SKM-1 (cell line): ENCODE results near the gene DKK2.
"Not testable (repeated sequence)": the region's sequence is repeated elsewhere in the genome, so short reads cannot be mapped to it uniquely, and the experiment has no call there.

ENCODE experiments used
- DNase-seq: peaks from one replicate; lab custom pipeline; 2025; ENCODE audit not compliant: unreplicated experiment; lab: John Stamatoyannopoulos, UW

Gene DKK2

DNA sequence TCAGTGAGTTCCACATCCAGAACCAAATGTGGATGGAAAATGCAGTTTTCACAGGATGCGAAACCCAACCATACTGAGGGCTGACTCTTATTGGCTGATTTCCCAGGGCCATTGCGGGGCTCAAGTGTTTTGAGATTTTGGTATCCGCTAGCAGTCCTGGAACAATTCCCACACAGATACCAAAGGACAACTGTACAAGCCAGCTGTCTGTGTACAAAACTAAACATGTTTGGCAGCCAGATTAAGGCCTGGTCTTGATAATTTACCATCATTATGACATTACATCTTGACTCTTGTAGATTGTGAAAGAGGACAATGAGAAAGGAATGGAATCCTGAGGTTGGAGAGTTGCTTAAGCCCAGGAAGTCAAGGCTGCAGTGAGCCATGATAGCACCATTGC is 121.9 kb downstream of the DKK2 start:
- DNase-seq, result no peak

DNA sequence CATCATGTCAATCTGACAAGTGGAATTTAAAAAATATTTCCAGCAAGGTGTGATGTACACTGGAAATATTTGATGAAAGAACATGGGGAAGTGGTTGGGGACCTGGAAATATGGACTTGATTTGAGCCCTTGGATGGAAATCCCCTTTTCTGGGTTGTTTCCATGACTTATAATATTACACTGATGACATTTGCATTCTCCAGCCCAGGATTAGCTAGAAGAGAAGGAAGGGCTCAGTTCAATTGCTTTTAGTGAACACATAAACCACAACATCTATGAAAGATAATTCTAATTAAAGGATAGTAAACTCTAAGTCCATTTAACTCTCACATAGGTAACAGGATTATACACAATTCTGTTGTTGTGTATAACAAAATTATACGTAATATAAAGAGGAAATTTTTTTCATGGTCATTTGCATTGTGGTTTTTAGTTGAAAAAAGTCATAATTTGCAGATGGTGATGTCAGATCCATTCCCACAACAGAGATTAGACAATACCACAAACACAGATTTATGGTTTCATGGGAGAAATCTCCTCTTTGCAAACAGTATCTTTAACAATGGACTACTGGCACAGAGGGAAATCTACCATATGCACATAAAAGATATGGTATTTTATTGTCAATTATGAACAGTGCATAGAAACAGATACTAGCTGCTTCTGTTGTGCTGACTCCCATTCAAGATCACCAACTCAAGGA is 126.5 kb downstream of the DKK2 start:
- DNase-seq, result no peak

DNA sequence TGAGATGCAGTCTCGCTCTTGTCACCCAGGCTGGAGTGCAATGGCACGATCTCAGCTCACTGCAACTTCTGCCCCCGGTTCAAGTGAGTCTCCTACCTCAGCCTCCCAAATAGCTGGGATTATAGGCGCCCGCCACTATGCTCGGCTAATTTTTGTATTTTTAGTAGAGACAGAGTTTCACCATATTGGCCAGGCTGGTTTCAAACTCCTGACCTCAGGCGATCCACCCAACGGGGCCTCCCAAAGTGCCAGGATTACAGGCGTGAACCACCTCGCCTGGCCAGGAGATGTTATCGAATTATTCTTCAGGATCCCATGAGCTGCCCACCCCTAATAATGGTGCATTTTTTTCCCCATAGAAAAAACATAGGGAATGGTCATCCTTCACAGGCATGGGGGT is 128.1 kb downstream of the DKK2 start:
- DNase-seq, result not testable (repeated sequence)

DNA sequence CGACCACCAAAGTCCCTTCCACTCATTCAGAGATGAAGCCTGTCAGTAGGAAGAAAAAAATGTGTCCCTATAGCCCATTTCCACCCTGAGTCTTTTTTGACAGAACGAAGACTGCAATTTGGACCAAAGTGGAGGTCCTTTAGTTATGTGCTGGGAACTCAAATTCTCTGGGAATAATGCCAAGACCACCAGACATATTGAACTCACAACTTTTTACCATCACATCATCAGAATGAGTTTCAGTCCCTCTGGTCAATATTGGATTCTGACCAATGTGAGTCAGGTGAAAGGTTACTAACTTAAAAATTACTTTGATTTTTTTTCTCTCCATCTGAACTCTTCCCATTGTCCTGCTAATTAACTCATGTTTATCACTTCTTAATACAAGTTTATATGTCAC is 128.9 kb downstream of the DKK2 start:
- DNase-seq, result no peak

DNA sequence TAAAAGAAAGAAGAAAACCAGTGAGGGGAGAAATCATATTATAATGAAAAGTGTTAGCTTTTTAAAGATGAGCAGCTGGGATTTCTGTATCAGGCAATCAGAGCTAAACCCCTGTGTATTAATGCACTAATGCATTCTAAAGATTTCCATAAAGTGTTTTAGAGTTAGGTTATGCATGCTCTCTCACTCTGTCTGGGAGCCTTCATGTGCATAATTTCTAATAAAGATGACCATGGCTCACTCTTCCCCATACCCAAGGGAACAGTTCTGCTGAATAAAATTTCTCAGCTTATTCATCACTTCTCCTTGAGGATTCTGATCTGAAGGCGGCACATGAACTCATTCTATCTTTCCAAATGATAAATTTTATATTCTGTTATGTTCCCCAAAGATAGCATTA is 129.4 kb downstream of the DKK2 start:
- DNase-seq, result no peak

DNA sequence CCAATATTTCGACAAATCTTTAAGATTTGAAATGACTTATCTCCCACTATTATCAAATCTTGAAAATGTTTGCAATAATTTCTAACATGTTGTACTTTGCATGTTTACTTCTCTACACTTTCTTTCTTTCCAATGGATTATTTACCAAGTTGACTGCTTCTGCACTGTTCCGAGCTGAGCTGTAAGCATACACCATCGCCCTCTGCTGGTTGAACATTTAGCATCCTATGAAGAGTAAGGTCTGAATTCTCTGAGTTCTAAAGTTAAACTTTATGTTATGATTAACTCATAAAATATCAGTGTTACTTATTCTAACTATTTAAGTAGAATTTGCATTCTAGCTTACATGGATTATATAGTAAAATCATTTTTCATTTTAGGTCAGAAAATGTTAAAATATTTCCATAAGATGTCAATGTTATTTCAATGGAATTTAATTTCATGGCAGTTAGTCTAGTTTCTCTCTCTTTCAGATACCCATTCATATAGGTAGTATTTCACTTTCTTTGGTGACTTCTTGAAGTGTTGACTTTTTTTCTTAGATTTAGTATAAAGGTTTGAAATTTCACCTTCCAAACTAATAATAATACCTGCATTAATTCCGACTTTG is 137.4 kb downstream of the DKK2 start:
- DNase-seq, result no peak

DNA sequence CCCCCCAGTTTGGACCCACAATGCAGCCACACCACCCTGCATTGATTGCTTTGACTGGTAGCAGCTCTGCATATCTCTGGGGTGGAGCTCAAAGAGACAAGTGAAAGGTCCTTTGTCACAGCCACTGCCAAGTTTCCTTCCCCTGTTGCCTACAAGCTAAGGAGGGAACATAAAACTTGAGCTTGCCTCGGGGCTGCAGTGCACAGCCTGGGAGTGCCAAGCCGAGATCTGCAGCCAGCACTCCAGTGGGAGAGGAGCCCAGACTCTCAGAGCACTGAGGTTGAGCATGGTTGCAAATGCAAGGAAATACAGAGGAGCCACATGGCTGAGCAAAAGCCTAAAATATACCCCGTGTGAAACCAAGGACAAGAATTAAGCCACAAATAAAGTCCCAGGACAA is 142.2 kb downstream of the DKK2 start:
- DNase-seq, result no peak

DNA sequence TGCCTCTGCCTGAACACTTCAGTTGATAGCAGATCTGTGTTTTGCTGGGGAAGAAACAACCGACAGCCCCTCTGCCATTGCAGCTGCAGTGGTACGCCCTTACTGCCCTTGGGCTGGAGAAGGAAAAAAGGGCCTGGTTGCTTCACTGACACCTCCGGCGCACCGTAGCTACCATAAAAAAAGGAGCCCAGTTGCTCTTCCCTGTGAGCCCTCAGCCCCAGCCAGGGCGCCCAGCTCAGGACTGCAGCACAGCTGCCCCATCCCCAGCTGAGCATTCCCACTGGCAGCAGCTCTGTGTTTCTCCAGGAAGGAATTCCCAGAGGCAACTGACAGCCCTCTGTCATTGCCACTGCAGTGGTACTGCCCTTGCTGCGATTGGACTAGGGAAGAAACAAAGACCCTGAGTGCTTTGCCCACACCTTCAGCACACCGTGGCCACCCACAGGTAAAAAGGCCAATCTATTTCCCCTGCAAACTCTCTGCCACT is 142.7 kb downstream of the DKK2 start:
- no peak for DNase-seq

DNA sequence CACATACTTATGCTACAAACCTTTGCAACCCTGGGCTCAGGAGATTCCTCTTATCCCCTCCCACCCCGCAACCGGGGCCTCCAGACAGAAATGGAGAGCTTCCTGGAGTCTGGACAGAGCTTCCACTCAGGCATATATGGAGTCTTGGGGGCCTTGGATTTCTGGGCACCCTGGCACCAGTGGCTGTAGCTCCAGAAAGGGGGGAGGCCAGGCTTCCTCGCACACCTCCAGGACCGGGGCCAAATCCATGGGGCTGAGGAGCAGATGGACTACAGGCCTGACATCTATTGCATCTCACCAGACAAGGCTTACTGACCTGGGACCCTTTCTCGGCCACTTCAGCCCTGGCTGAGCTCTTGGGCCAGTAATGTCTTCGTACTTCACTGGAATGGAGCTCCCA is 143.3 kb downstream of the DKK2 start:
- DNase-seq, result no peak

DNA sequence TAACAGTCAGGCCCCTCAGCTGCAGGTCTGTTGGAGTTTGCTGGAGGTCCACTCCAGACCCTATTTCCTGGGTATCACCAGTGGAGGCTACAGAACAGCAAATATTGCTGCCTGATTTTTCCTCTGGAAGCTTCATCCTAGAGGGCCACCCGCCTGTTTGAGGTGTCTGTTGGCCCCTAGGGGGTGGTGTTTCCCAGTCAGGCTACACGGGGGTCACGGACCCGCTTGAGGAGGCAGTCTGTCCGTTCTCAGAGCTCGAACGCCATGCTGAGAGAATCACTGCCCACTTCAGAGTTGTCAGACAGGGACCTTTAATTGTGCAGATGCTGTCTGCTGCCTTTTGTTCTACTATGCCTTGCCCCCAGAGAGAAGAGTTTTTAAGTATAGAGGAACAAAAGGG is 160.8 kb downstream of the DKK2 start:
- DNase-seq, result no peak
